GM19099 (cell line): ENCODE data around the gene PCID2.

ENCODE experiments used
- POLR2A ChIP-seq: IDR thresholded peaks from 3 replicates; pipeline ENCODE4 v1.6.1; 2011; ENCODE audit warnings: low read depth; ENCODE audit not compliant: insufficient read length; ENCODE audit errors: extremely low read depth

Gene PCID2

DNA sequence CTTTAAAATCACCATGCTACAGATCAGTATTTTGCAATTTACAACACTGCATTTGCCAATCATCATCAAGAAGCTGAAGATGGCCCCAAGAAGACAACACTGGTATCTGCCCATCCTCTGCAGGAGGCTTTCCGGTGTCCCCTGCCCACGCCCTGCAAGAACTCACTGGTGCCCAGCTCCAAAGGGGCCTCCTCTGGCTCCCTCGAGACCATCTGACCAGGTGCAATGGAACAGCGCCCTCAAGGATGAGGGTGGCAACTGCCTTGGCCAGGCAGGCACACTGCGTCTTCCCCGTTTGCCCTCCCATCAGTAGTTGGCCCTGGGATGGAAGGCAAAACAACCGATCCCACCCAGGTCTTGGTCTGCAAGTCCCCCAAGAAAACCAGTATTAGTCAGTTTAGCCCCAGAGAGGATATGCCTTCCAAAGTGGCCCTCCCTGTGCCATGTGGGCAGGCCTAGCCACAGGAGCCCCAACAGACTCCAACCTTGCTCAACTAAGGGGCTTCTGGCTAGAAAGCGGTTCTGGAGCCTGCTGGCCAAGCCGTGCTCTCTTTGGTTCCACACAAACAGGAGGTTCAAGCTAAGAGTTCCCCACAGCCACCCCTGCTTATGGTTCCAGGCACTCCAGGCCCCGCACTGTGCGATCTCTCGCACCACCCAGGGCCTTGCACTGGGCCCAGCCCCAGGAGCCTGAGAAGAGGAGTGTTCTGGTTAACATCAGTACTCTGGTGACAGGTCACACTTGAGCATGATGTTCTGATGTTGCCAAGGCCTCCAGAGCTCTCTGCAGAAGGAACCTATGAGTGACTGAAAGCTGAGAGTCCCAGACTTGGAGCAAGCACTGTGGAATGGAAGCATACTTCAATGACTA lies 4.7 kb downstream of the PCID2 start:
- TF ChIP-seq POLR2A, result no peak

GRCh38 chr13:113202912-113203311 lies 5.6 kb downstream of the PCID2 start:
- no peak for TF ChIP-seq POLR2A

GRCh38 chr13:113201815-113202214 lies 6.7 kb downstream of the PCID2 start:
- TF ChIP-seq POLR2A, result no peak

DNA sequence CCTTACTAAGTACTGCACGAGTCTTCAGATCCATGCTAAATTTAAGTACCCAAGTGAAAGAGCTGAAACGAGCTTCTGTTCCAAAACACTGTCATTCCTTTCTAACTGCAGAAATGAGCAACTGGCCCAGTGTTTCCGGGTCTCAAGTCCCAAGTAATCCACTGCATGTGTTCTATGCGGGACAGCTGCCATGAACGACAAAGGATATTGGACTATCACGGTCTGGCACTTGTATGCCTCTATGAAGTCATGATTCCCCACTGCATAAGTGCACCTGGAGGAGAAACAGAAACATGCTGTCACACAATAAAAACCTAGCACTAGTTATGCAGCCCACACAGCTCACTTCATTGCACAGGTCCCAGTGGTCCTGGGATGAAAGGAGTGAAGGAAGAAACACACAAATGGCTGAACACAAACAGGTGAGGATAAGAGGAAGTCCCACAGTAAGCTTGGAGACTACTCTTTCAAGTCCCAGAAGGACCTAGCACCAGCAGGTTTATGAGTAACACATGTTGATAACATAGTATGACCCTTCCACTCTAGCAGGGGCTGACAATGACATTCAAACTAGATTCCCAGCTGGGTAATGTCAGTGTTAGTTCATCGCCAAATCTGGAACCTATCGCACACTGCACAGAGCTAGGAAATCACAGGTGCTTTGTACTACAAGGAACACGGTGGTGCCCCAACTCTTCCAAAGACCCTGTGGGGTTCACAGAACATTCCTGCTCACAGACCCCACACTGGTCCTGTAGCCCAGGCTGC lies 11.3 kb downstream of the PCID2 start:
- no peak for TF ChIP-seq POLR2A

DNA sequence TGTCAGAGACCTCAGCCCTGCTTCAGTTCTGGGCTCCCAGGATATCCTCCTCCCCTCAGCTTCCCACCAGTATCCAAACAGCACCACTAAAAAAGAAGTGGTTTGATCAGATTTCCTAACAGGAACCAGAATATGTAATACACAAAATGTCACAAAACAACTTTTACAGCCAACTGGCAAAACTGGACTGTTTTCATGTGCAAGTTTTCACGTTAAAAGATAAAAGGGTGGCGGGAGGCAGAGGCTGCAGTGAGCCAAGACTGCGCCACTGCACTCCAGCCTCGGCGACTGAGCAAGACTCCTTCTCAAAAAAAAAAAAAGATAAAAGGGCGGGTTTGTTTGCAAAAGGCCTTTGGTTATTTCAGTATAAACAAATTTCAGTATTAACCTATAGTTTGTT lies 13.1 kb downstream of the PCID2 start:
- no peak for TF ChIP-seq POLR2A

GRCh38 chr13:113192902-113193301 lies 15.6 kb downstream of the PCID2 start:
- no peak for TF ChIP-seq POLR2A

GRCh38 chr13:113192279-113192678 lies 16.2 kb downstream of the PCID2 start:
- TF ChIP-seq POLR2A, result no peak

- no peak for TF ChIP-seq POLR2A
These were observed 18.3 kb downstream of the PCID2 start for GRCh38 chr13:113190181-113190580.

DNA sequence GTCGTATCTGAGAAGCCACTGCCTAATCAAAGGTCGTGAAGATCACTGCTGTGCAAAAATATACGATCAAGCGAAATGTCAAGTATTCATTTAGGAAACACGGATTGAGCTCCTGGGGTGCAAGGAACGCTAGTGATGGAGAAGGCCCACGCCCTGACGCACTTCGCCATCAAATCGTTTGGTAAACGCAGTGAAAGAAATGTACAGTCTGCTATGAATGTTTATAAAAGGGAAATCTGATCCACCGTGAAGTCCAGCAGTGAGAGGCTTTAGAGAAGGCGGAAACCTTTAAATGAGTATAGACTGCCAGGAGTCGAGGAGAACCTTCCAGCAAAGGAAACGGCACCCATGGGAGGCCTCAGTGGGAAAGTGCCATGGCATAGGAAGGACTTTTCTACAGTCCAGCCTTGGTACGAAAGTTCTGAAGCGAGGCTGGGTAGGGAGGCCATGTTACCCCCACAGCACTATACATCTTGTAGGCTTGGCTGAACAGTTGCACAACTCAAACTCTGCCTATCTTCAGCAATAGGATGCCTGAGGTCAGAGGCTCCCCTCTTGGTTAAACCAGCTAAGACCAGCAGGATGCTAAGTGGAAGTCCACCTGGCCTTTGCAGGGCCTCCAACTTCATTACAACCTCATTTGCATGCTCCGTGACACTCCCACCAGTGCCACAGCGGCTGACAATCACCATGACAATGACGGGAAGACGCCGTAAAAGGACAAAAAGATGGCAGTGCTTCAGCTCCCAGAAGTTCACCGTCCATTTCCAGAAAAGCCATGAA lies 20.4 kb downstream of the PCID2 start:
- TF ChIP-seq POLR2A, result no peak

DNA sequence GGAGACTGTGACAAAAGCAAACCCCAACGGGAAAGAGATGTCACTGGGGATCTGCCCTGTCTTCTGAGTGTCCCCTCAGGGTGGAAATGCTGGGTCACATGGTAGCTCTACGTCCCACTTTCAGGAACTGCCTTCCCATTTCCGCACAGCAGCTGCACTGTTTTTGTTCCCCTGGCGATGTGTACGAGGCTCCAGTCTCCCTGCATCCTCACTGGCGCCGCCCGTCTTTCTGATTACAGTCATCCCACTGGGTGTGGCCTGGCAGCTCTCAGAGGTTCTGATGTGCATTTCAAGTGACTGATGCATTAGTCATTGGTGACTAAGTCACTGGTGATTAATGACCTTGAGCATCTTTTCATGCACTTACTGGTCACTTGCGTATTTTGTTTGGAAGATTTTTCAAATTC lies 21.2 kb downstream of the PCID2 start:
- no peak for TF ChIP-seq POLR2A

- TF ChIP-seq POLR2A, result no peak
These were observed 22.2 kb downstream of the PCID2 start for GRCh38 chr13:113186061-113186900.

- TF ChIP-seq POLR2A, result no peak
These were observed 23.7 kb downstream of the PCID2 start for GRCh38 chr13:113184568-113185440.

DNA sequence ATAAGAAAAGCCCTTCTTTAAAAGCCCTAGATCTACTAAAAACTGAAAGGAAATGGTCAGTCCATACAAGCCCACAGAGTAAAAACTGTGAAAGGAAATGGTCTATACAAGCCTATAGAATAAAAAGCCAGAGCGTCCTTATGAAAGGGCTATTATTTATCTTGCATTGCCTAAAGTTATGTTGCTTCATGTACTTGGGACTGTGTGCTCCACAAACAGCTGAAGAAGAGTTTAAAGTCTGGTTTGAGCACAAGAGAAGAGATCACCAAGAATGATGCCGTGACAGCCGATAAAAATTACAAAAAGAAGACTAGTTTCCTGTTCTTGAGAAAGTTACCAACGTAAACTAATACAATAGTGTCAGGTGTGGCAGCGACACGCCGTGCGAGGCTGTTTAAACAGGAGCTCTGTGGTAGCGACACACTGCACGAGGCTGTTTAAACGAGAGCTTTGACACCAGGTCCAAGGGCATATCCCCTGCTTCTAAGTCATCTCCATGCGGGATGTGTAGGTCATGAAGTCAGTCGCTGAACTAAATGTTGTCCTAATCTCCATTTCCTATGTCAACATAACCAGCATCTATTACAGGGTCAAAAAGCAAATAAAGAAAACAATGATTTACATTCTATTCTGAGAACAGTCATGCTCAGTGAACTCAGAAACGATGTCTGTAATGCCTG lies 24.9 kb downstream of the PCID2 start:
- TF ChIP-seq POLR2A, result no peak
